ENCODE results near the gene PPP2R2C.

Gene PPP2R2C

GRCh38 chr4:6472387-6473263, at the start of gene PPP2R2C:
Gene PPP2R2C, minus strand, starts transcription at chr4:6472614. Its CDS starts 385 bp downstream, at chr4:6472229.
- DNase-seq, result peak in 1 of 56 donors; percentile 41

GRCh38 chr4:6520978-6521377, 48.6 kb upstream of the PPP2R2C start:
- no peak for DNase-seq

- no peak for DNase-seq
Observed at GRCh38 chr4:6520051-6520636, 47.7 kb upstream of the PPP2R2C start.

- no peak for DNase-seq
Observed at GRCh38 chr4:6517171-6517570, 44.8 kb upstream of the PPP2R2C start.

GRCh38 chr4:6516762-6517161, 44.3 kb upstream of the PPP2R2C start:
- peak in 5 of 56 donors; percentile 14 to 42 (median 28) for DNase-seq

- no peak for DNase-seq
Observed at GRCh38 chr4:6516281-6516680, 43.9 kb upstream of the PPP2R2C start.

- DNase-seq, result no peak
Observed at GRCh38 chr4:6513678-6514077, 41.3 kb upstream of the PPP2R2C start.

- peak in 1 of 56 donors; percentile 7 for DNase-seq
Observed at GRCh38 chr4:6509587-6509986, 37.2 kb upstream of the PPP2R2C start.

GRCh38 chr4:6507345-6507744, 34.9 kb upstream of the PPP2R2C start:
- DNase-seq, result no peak

- DNase-seq, result no peak
Observed at GRCh38 chr4:6506616-6507140, 34.3 kb upstream of the PPP2R2C start.

- no peak for DNase-seq
Observed at GRCh38 chr4:6504900-6505496, 32.6 kb upstream of the PPP2R2C start.

GRCh38 chr4:6502747-6503465, 30.5 kb upstream of the PPP2R2C start:
- DNase-seq, result no peak

GRCh38 chr4:6502147-6502546, 29.7 kb upstream of the PPP2R2C start:
- no peak for DNase-seq

- no peak for DNase-seq
Observed at GRCh38 chr4:6501171-6501570, 28.8 kb upstream of the PPP2R2C start.

- DNase-seq, result peak in 2 of 56 donors; percentile 13 to 31
Observed at GRCh38 chr4:6500481-6501140, 28.2 kb upstream of the PPP2R2C start.

- DNase-seq, result no peak
Observed at GRCh38 chr4:6499238-6499600, 26.8 kb upstream of the PPP2R2C start.

GRCh38 chr4:6498511-6499237, 26.3 kb upstream of the PPP2R2C start:
- no peak for DNase-seq

GRCh38 chr4:6497796-6498195, 25.4 kb upstream of the PPP2R2C start:
- no peak for DNase-seq

GRCh38 chr4:6495736-6496135, 23.3 kb upstream of the PPP2R2C start:
- DNase-seq, result no peak

- DNase-seq, result no peak
Observed at GRCh38 chr4:6495296-6495590, 22.8 kb upstream of the PPP2R2C start.

Data from amygdala (tissue), 56 donors.